Activated naive CD4-positive, alpha-beta T cell treated with anti-CD3 and anti-CD28 coated beads, Interleukin-2, amount 10 ng/mL, durations not matched to agents 7 days and 5 days (primary cell): ENCODE data around the gene HOXA1.
"Not testable (repeated sequence)": the region's sequence is repeated elsewhere in the genome, so short reads cannot be mapped to it uniquely, and the experiment has no call there.

ENCODE experiments used
- CTCF ChIA-PET: fragments of 350-600 bp; sonication (Branson Sonifier 250); formaldehyde crosslinking; loops from one replicate; lab custom pipeline; 2021; ENCODE audit warnings: antibody characterized with exemption; lab: Charles Lee
- DNase-seq: peaks from one replicate; pipeline ENCODE4 v3.0.0-alpha.2; 2020
- H3K27ac Mint-ChIP-seq: one replicate; pipeline ENCODE4 v1.8.0; 2021; ENCODE audit warnings: mild to moderate bottlenecking, moderate library complexity, mixed read lengths
- H3K27me3 Mint-ChIP-seq: one replicate; pipeline ENCODE4 v1.8.0; 2021; ENCODE audit warnings: mild to moderate bottlenecking, mixed read lengths
- H3K36me3 Mint-ChIP-seq: one replicate; pipeline ENCODE4 v1.8.0; 2021; ENCODE audit warnings: mixed read lengths
- H3K4me1 Mint-ChIP-seq: one replicate; pipeline ENCODE4 v1.8.0; 2021; ENCODE audit warnings: mixed read lengths
- H3K4me3 Mint-ChIP-seq: one replicate; pipeline ENCODE4 v1.8.0; 2021; ENCODE audit warnings: mild to moderate bottlenecking, moderate library complexity, mixed read lengths
- H3K9me3 Mint-ChIP-seq: one replicate; pipeline ENCODE4 v1.8.0; 2021; ENCODE audit warnings: mixed read lengths

Gene HOXA1

DNA sequence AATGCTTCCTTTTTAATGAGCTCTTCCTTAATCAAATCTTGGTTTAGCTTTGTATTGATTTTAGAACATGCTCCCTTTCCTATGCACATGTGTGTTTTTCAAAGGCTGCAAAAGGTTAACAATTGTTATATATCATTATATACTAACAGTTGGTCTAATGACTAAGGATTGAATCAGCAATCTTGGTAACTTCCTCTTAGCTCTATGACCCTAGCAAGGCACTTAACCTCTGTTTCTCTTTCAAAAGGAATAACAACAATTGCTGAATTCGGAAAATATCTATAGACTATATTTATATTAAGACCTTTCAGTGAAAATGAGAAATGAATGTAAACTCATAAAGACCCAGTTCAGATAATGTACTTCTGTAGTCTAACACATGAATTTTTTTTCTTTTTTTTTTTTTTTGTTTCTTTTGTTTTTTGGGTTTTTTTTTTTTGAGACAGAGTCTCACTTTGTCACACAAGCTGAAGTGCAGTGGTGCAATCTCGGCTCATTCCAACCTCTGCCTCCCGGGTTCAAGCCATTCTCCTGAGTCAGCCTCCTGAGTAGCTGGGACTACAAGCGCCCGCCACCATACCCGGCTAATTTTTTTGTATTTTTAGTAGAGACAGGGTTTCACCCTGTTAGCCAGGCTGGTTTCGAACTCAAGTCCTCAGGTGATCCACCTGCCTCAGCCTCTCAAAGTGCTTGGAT, 48.8 kb downstream of the HOXA1 start:
- no peak overlapping the region for H3K27ac Mint-ChIP-seq
- CTCF ChIA-PET = no interaction called here
- H3K4me1 Mint-ChIP-seq = no peaks in the 10 kb centered on the region
- no peaks in the 10 kb centered on the region for H3K36me3 Mint-ChIP-seq
- DNase-seq = no peak
- H3K4me3 Mint-ChIP-seq = no peak overlapping the region
- H3K27me3 Mint-ChIP-seq = peaks cover 4% of the 10 kb centered on the region
- no peaks in the 10 kb centered on the region for H3K9me3 Mint-ChIP-seq

DNA sequence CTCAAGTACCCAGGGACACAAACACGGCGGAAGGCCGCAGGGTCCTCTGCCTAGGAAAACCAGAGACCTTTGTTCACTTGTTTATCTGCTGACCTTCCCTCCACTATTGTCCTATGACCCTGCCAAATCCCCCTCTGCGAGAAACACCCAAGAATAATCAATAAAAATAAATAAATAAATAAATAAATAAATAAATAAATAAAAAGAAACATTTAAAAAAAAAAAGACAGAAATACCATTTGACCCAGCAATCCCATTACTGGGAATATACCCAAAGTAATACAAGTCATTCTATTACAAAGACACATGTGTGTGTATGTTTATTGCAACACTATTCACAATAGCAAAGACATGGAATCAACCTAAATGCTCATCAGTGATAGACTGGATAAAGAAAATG, 49.8 kb downstream of the HOXA1 start:
- H3K36me3 Mint-ChIP-seq, H3K4me1 Mint-ChIP-seq, CTCF ChIA-PET, H3K27me3 Mint-ChIP-seq, H3K27ac Mint-ChIP-seq, H3K4me3 Mint-ChIP-seq, DNase-seq, H3K9me3 Mint-ChIP-seq: not testable (repeated sequence)

DNA sequence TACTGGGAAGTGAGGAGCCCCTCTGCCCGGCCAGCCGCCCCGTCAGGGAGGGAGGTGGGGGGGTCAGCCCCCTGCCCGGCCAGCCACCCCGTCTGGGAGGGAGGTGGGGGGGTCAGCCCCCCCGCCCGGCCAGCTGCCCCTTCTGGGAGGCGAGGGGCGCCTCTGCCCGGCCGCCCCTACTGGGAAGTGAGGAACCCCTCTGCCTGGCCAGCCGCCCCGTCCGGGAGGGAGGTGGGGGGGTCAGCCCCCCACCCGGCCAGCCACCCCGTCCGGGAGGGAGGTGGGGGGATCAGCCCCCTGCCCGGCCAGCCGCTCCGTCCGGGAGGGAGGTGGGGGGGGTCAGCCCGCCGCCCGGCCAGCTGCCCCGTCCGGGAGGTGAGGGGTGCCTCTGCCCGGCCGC, 50.7 kb downstream of the HOXA1 start:
- H3K27ac Mint-ChIP-seq, H3K36me3 Mint-ChIP-seq, CTCF ChIA-PET, H3K4me1 Mint-ChIP-seq, DNase-seq, H3K4me3 Mint-ChIP-seq, H3K27me3 Mint-ChIP-seq, H3K9me3 Mint-ChIP-seq: not testable (repeated sequence)
